GM23338 (cell line): ENCODE results near the gene DDX5.

Experiments
- CTCF ChIP-seq, 2 experiments: fragments of 200-600 bp in 1 of 2; sonication (generic) in 1 of 2; conservative IDR thresholded peaks; 2 replicates each; pipeline versions ENCODE4 v1.5.1 to v1.6.1; 2016 to 2017; ENCODE audit warnings: antibody characterized with exemption in 2 of 2, low read depth in 2 of 2, mild to moderate bottlenecking in 2 of 2, moderate library complexity in 1 of 2
- EZH2 ChIP-seq: fragments of 200-600 bp; sonication (generic); IDR thresholded peaks from one replicate; pipeline ENCODE4 v1.8.0; 2017; ENCODE audit warnings: antibody characterized with exemption, mild to moderate bottlenecking, low read depth; ENCODE audit not compliant: unreplicated experiment
- EZH2phosphoT487 ChIP-seq: fragments of 200-600 bp; sonication (generic); IDR thresholded peaks from one replicate; pipeline ENCODE4 v1.8.1; 2018; ENCODE audit warnings: antibody characterized with exemption; ENCODE audit not compliant: unreplicated experiment
- JUNB ChIP-seq: IDR thresholded peaks from one replicate; pipeline ENCODE4 v1.6.1; 2016; ENCODE audit warnings: antibody characterized with exemption; ENCODE audit not compliant: unreplicated experiment
- POLR2AphosphoS5 ChIP-seq: IDR thresholded peaks from 2 replicates; pipeline ENCODE4 v1.6.1; 2016; ENCODE audit warnings: antibody characterized with exemption, low read depth
- TF ChIP-seq, protein P1 (sequence below): IDR thresholded peaks from one replicate; pipeline ENCODE4 v1.6.1; 2018; ENCODE audit warnings: antibody characterized with exemption; ENCODE audit not compliant: unreplicated experiment

- TF ChIP-seq CTCF (conservative IDR thresholded peaks at IDR 0.05; ENCODE audit: low read depth in 2 of 2): no peak
- TF ChIP-seq EZH2phosphoT487: no peak
- no peak for TF ChIP-seq POLR2AphosphoS5
- no peak for TF ChIP-seq EZH2
- TF ChIP-seq, protein P1, sequence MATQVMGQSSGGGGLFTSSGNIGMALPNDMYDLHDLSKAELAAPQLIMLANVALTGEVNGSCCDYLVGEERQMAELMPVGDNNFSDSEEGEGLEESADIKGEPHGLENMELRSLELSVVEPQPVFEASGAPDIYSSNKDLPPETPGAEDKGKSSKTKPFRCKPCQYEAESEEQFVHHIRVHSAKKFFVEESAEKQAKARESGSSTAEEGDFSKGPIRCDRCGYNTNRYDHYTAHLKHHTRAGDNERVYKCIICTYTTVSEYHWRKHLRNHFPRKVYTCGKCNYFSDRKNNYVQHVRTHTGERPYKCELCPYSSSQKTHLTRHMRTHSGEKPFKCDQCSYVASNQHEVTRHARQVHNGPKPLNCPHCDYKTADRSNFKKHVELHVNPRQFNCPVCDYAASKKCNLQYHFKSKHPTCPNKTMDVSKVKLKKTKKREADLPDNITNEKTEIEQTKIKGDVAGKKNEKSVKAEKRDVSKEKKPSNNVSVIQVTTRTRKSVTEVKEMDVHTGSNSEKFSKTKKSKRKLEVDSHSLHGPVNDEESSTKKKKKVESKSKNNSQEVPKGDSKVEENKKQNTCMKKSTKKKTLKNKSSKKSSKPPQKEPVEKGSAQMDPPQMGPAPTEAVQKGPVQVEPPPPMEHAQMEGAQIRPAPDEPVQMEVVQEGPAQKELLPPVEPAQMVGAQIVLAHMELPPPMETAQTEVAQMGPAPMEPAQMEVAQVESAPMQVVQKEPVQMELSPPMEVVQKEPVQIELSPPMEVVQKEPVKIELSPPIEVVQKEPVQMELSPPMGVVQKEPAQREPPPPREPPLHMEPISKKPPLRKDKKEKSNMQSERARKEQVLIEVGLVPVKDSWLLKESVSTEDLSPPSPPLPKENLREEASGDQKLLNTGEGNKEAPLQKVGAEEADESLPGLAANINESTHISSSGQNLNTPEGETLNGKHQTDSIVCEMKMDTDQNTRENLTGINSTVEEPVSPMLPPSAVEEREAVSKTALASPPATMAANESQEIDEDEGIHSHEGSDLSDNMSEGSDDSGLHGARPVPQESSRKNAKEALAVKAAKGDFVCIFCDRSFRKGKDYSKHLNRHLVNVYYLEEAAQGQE: no peak
- no peak for TF ChIP-seq JUNB
Observed at GRCh38 chr17:64484380-64484779, 21.7 kb downstream of the DDX5 start.
